Duodenal mucosa (tissue), 2 donors: Measurements from ENCODE around the gene EEF2.
"Not testable (repeated sequence)": the region's sequence is repeated elsewhere in the genome, so short reads cannot be mapped to it uniquely, and the experiment has no call there.

ENCODE experiments used
- H3K27ac ChIP-seq: one replicate; pipeline ENCODE4 v1.7.0; 2013; ENCODE audit warnings: low read depth, low read length
- H3K27me3 ChIP-seq, 2 donors: one replicate each; pipeline ENCODE4 v1.7.0; 2013; ENCODE audit warnings: low read length in 2 of 2, control low read depth in 1 of 2; ENCODE audit not compliant: insufficient read depth in 2 of 2, control insufficient read depth in 1 of 2
- H3K36me3 ChIP-seq, 2 donors: one replicate each; pipeline ENCODE4 v1.7.0; 2013; ENCODE audit warnings: low read length in 2 of 2, control low read depth in 1 of 2; ENCODE audit not compliant: insufficient read depth in 2 of 2, control insufficient read depth in 1 of 2
- H3K4me1 ChIP-seq, 2 donors: one replicate each; pipeline ENCODE4 v1.7.0; 2013; ENCODE audit warnings: low read length in 2 of 2, control low read depth in 1 of 2; ENCODE audit not compliant: insufficient read depth in 2 of 2, control insufficient read depth in 1 of 2
- H3K4me3 ChIP-seq, 2 donors: one replicate each; pipeline ENCODE4 v1.7.0; 2013; ENCODE audit warnings: low read length in 2 of 2, low read depth in 1 of 2
- H3K9ac ChIP-seq, 2 donors: one replicate each; pipeline ENCODE4 v1.7.0; 2013; ENCODE audit warnings: low read length in 2 of 2, low read depth in 1 of 2
- H3K9me3 ChIP-seq, 2 donors: one replicate each; pipeline ENCODE4 v1.7.0; 2013; ENCODE audit warnings: low read length in 2 of 2, control low read depth in 1 of 2; ENCODE audit not compliant: control insufficient read depth in 1 of 2

Gene EEF2

DNA sequence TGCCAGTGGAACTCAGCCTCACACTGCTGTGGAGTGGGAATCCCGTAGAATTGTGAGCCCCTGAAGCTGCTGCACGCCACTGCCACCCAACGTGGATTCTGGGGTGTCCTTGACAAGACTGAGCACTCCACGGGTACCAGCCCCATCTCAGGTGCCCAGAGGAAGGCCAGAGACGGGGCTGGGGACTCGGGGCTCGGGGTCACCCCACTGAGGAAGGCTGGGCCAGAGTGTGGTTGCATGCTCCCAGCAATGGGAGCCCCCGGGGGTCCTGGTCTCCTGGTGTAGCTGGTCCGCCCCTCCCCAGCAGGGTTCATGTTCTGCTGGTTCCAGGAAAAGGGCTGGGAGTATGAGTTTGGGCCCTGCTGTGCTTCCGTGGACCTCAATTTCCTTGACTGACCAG lies 29.6 kb downstream of the EEF2 start:
- H3K9me3 ChIP-seq, result no peaks in the 10 kb centered on the region
- no peak overlapping the region for H3K27ac ChIP-seq
- peaks cover 3 to 34% of the 10 kb centered on the region in 2 donors for H3K36me3 ChIP-seq

DNA sequence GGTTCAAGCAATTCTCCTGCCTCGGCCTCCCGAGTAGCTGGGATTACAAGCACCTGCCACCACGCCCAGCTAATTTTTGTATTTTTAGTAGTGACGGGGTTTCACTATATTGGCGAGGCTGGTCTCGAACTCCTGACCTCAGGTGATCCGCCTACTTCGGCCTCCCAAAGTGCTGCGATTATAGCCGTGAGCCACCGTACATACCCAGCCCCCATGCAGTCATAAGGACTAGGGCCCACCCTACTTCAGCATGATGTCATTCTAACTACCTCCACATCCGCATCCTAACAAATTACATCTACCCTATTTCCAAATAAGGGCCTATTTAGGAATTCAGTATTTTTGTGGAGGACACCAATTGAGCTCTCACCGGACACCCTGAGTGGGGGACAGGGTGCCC lies 30.0 kb downstream of the EEF2 start:
- not testable (repeated sequence) for H3K27me3 ChIP-seq, H3K9ac ChIP-seq, H3K4me3 ChIP-seq, H3K9me3 ChIP-seq, H3K27ac ChIP-seq, H3K4me1 ChIP-seq
- peaks cover 3 to 34% of the 10 kb centered on the region in 2 donors for H3K36me3 ChIP-seq

More for the DNA sequence above, 29.6 kb downstream of the EEF2 start:
- Histone ChIP-seq H3K4me3 (no peak overlapping the region), H3K27me3 (no peaks in the 10 kb centered on the region), H3K9ac (no peak overlapping the region), H3K4me1 (no peaks in the 10 kb centered on the region)

DNA sequence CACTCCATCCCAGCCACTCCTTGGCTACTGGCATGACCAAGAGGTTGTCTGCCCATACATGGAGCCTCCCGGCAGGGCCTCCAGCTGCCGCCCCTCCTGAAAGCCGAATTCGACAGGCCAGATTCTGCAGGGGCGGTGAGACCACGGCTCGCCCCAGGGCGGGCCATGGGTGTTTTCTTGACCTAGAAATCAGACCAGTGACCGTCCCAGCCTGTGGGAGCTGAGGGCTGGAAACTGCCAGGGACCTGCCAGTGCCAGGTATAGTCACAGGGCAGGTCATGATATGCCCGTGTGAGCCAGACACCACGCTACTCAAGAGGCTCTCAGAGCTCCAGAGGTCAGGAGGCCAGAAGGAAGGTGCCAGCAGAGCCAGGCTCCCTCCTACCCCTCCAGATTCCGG lies 31.2 kb downstream of the EEF2 start:
- no peak overlapping the region for H3K27ac ChIP-seq
- H3K4me3 ChIP-seq, result no peak overlapping the region
- H3K9ac ChIP-seq, result no peak overlapping the region
- peaks cover 3 to 22% of the 10 kb centered on the region in 2 donors for H3K36me3 ChIP-seq
- no peaks in the 10 kb centered on the region for H3K9me3 ChIP-seq
- no peaks in the 10 kb centered on the region for H3K4me1 ChIP-seq
- H3K27me3 ChIP-seq, result no peaks in the 10 kb centered on the region

DNA sequence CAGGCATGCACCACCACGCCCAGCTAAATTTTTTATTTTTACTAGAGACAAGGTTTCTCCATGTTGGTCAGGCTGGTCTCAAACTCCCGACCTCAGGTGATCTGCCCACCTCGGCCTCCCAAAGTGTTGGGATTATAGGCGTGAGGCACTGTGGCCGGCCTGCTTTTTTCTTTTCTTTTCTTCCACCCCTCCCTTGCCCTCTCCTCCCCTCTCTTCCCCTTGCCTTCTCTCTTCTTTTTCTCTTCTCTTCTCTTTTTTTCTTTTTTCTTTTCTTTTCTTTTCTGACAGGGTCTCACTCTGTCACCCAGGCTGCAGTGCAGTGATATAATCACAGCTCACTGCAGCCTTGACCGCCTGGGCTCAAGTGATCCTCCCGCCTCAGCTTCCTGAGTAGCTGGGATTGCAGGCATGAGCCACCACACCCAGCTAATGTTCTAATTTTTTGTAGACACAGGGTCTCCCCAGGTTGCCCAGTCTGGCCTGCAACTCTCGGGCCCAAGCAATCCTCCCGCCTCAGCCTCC lies 32.4 kb downstream of the EEF2 start:
- H3K27ac ChIP-seq, H3K36me3 ChIP-seq, H3K9ac ChIP-seq, H3K4me3 ChIP-seq, H3K9me3 ChIP-seq, H3K4me1 ChIP-seq, H3K27me3 ChIP-seq: not testable (repeated sequence)

DNA sequence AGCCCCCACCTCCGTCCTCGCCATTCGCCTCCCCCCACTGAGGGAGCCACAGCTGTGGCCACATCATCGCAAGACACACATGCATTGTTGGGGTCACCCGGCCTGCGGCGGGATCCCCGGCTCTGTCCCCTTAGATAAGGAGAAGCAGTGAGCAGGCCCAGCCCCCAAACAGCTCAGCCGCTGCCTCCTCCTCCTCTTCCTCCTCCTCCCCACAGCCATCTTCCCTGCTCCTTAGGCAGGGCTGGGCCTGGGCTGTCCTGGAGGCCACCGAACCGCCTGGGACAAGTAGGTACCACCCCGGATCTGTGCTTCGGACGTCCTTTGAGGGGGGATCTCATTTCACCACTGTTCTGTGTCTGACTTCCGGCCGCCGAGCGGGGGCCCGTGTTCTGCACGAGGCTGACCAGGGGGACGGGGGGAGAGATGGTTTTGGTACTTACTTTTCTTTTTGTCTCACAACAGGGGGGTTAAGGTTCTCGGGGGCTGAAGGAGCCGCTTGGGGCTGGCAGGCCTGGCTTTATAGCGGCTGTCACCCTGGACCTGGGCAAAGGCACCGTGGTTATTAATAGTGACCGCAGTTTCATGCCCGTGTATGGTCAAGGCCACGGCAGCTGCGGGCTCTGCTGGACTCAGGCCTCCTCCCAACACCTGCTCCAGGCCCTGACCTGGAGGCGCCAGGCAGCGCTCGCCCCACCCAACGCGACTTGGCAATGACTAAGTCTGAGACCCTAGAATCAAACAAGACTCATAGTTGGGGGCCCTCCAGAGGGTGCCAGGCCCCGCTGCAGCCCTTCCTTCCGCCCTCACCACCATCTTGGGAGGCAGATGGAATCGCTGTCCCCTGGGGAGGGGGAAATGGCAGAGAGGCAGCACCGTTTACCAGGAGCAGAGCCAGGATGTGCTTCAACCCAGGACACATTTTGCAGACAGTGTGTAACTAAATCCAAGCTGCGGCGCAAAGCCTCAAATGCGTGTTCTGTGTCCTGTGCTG lies 34.1 kb downstream of the EEF2 start:
- Histone ChIP-seq H3K27ac (no peak overlapping the region), H3K9ac (no peak overlapping the region), H3K4me1 (no peaks in the 10 kb centered on the region), H3K4me3 (peak overlapping the region; percentile 28 to 29), H3K36me3 (peaks cover 0 to 3% of the 10 kb centered on the region in 2 donors), H3K27me3 (no peaks in the 10 kb centered on the region), H3K9me3 (no peaks in the 10 kb centered on the region)

DNA sequence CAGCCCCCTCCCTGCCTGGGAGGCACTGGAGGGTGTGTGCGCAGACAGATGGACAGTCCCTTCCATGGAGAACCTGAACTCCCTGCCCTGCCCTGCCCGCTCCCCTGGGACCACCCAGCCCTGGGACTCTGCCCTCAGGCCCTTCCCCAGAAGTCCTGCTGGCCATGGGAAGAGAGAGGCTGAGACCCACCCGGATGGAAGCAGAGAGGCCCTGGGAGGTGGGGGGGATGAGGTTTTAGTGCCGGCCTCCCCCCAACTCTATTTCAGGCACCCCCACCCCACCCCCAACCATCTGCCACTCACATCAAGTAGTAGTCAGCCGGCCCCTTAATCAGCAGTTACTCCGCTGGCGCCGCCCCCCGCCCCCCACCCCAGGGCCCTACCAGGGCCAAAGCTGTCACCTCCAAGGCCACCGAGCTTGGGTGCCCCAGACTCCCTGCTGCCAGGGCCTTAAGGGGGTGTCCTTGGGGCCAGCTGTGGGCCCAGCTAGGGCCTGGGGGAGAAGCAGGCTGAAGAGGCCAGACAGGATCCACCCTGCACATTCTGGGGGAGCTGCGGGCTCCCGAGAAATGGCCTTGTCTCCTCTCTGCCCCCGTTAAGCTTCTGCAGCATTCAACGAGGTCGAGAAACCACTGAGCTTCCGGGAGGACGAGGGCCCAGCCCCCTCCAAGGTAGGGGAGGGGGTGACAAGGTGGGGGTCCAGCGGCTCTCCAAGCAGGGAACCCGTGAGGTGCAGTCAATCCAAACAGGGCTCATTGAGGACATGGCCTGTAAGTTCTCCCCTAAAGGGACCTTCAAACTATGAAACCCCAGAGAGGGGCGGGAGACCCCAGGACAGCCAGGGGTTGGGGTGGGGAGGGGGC lies 35.0 kb downstream of the EEF2 start:
- Histone ChIP-seq H3K36me3 (no peaks in the 10 kb centered on the region), H3K4me3 (no peak overlapping the region), H3K27ac (no peak overlapping the region), H3K9me3 (no peaks in the 10 kb centered on the region), H3K27me3 (no peaks in the 10 kb centered on the region), H3K9ac (no peak overlapping the region), H3K4me1 (no peaks in the 10 kb centered on the region)

DNA sequence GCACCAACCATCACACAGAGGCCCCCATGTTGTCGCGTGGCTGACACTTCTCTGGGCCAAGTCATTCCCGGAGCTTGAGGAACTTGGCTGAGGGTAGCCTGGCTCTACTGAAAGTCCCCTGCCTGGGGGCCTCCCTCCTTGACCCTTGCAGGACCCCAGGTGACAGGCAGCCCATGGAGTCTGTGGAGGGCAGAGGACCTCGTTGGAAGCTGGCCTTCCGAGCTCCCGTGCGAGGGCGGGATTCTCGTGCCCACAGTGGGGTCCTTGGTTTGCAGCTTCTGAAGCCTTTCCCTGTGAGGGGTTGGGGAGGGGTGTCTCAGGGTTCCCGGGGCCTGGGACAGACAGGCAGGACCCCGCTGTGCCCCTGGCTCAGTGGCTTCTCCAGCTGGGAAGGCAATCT lies 36.0 kb downstream of the EEF2 start:
- Histone ChIP-seq H3K36me3 (no peaks in the 10 kb centered on the region), H3K9me3 (no peaks in the 10 kb centered on the region), H3K27me3 (no peaks in the 10 kb centered on the region), H3K4me3 (no peak overlapping the region), H3K27ac (no peak overlapping the region), H3K4me1 (no peaks in the 10 kb centered on the region), H3K9ac (no peak overlapping the region)

DNA sequence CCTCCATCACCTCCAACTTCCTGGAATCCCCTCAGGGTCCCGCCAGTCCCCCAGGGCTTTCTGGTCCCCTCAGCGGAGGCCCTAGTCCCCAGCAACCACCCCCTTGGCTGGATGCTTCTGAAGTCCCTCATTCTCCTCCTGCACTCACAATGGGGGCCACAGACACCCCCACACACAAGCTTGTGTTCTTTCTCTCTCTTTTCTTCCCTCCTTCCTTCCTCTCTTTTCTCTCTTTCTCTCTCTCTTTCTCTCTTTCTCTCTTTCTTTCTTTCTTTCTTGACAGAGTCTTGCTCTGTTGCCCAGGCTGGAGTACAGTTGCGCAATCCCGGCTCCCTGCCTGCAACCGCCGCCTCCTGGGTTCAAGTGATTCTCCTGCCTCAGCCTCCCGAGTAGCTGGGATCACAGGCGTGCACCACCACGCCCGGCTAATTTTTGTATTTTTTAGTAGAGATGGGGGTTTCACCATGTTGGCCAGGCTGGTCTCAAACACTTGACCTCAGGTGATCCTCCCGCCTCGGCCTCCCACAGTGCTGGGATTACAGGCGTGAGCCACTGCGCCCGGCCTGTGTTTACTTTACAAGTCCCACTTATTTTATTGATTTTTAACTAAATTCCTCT lies 37.8 kb downstream of the EEF2 start:
- not testable (repeated sequence) for H3K4me1 ChIP-seq, H3K9me3 ChIP-seq, H3K36me3 ChIP-seq, H3K4me3 ChIP-seq, H3K27ac ChIP-seq, H3K27me3 ChIP-seq, H3K9ac ChIP-seq

DNA sequence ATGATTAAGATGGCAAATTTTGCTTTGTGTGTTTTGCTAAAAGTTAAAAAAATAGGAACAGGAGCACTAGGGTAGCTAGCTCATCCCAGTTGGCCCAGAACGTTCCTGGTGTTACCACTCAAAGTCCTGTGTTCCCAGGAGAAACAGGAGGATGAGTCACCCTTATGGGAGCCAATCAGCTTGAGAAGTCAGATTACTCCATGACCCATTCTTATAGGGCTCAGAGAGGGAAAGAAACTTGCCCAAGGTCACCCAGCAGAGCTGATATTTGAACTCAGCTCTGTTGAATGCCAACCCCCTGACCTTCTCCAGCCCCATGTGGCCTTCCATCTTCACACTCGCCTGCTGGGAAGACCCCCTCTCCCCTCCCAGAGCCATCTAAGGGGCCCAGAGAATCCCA lies 39.4 kb downstream of the EEF2 start:
- H3K9me3 ChIP-seq, result no peaks in the 10 kb centered on the region
- H3K4me3 ChIP-seq, result no peak overlapping the region
- no peaks in the 10 kb centered on the region for H3K4me1 ChIP-seq
- H3K9ac ChIP-seq, result no peak overlapping the region
- no peak overlapping the region for H3K27ac ChIP-seq
- no peaks in the 10 kb centered on the region for H3K36me3 ChIP-seq
- H3K27me3 ChIP-seq, result no peaks in the 10 kb centered on the region
